ENCODE data around the gene ARPP19.
"Not testable (repeated sequence)": the region's sequence is repeated elsewhere in the genome, so short reads cannot be mapped to it uniquely, and the experiment has no call there.

Gene ARPP19

DNA sequence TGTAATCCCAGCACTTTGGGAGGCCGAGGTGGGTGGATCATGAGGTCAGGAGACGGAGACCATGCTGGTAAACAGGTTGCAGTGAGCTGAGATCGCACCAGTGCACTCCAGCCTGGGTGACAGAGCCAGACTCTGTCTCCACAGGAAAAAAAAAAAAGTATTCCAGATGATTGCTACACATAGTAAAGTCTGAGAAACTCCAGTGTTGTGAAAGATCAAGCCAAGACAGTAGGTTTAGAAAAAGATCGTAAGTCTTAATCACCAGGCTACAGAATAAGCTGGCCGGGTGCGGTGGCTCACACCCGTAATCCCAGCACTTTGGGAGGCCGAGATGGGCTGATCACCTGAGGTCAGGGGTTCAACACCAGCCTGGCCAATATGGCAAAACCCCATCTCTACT lies 56.0 kb downstream of the ARPP19 start:
- DNase-seq (ENCODE audit: low spot score), result not testable (repeated sequence)

GRCh38 chr15:52511084-52511483 lies 57.7 kb downstream of the ARPP19 start:
- no peak for DNase-seq (ENCODE audit: low spot score)

DNA sequence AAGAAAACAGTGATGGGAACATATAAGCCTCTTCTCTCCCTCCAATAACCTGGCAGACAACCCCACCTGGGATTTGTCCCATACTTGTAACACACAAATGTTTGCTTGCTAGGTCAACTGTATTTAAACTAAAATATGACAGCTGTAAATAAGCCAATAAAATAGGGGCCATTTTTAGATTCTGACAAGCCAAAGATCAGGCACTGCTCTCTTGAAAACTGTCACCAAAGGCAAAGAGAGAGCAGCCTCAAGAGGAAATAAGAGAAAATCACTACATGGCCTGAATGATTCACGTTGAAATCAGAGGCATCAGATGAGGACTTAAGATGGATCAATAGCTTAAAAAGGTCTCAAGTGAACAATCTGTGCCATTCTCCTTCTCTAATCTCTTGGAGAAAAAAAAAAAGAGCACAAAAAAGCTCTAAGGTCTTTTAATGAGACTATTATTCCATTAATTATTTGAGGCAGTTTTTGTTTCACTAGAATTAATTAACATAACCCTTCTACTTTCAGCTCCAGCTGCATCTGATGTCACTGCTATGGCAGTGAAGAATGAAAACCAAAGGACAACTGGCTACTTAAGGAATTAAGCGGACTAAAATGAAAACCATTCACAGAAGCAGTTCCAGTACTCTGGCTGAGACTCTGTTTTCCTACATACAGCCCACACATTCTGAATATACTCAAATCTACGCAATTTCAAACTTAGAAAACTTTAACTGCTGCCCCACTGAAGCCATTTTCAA lies 59.2 kb downstream of the ARPP19 start:
- no peak for DNase-seq (ENCODE audit: low spot score)

DNA sequence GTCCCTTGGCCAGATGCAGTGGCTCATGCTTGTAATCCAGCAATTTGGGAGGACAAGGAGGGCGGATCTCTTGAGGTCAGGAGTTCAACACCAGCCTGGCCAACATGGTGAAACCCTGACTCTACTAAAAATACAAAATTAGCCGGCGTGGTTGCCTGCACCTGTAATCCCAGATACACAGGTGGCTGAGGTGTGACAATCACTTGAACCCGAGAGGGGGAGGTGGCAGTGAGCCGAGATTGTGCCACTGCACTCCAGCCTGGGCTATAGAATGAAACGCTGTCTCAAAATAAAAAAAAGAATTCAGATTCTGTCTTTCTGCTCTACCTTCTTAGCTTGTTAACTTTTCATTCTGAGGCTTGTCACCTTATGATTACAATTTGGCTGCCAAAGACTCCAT lies 62.3 kb downstream of the ARPP19 start:
- no peak for DNase-seq (ENCODE audit: low spot score)

DNA sequence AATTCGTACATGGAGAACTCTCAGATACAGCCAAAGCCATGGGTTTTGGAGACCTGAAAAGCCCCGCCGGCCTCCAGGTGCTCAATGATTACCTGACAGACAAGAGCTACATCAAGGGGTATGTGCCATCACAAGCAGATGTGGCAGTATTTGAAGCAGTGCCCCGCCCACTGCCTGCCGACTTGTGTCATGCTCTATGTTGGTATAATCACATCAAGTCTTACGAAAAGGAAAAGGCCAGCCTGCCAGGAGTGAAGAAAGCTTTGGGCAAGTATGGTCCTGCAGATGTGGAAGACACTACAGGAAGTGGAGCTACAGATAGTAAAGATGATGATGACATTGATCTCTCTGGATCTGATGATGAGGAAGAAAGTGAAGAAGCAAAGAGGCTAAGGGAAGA lies 63.7 kb downstream of the ARPP19 start:
- DNase-seq (ENCODE audit: low spot score), result no peak

- no peak for DNase-seq (ENCODE audit: low spot score)
Observed at GRCh38 chr15:52503788-52504496, 64.9 kb downstream of the ARPP19 start.

DNA sequence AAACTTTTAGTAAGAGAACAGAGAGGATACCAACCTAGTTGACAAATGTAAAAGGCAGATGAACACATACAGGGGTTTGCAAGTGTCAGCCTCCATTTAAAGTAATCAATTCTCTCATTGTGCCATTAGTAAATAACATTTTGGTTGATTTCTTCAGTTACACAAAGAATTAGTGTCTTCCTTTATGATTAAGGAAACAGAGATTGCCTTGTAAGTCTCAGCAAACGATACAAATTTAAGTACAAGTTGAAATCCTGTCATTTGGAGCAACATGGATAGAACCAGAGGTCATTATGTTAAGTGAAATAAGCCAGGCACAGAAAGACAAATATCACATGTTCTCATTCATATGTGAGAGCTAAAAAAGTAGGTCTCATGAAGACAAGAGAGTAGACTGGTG lies 66.2 kb downstream of the ARPP19 start:
- DNase-seq (ENCODE audit: low spot score), result no peak

- DNase-seq (ENCODE audit: low spot score), result no peak
Observed at GRCh38 chr15:52499506-52499905, 69.3 kb downstream of the ARPP19 start.

DNA sequence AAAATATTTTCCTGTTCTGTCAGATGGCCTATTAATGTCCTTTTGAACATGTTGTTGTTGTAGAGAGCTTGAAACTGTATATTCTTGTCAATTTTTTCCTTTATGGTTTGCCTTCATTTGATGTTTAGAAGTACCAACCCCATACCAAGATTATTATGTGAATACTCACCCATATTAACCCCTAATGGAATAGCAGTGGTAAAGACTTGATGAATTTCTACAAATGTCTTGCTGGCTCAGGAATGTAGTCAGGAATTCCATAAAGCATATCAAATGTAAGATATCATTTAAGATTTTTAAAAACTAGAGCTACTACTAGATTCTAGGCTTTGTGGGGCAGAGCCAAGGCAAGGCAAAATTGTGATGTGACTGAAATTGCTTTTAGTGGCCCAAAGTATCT lies 70.1 kb downstream of the ARPP19 start:
- no peak for DNase-seq (ENCODE audit: low spot score)

Data from CD4-positive, alpha-beta T cell treated with Interleukin-15 for 4 hours (primary cell).